AG10803 (cell line): ENCODE results near the gene TOX3.

Source experiments
- DNase-seq: peaks from one replicate; pipeline ENCODE4 v3.0.0; 2010; ENCODE audit warnings: low read depth
- H3K4me3 ChIP-seq: 2 replicates; pipeline ENCODE4 v1.5.1; 2011; ENCODE audit warnings: mild to moderate bottlenecking, low read length, control low read depth
- CTCF ChIP-seq: conservative IDR thresholded peaks from 2 replicates; pipeline ENCODE4 v1.5.1; 2011; ENCODE audit warnings: mild to moderate bottlenecking, low read length, control low read depth, inconsistent platforms

Gene TOX3

DNA sequence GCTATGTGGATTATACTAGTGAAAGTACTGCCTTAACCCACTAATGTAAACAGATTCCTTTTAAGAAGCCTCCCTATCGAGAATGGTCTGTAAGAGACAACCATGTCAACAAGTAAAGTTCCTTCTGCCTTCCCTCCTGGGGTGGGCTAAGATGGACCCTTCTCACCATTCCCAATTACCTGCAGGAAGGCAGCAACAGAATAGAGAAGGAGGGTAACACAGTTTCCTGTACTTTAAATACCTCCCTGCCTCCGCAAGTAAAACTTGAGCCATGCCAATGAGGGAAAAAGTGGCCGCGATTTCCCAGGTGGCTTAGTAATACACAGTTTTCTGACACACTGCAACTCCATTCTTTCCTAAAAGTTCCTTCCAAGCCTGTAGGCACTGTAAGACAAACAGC lies 45.2 kb downstream of the TOX3 start:
- H3K4me3 ChIP-seq = no peak overlapping the region
- TF ChIP-seq CTCF = no peak
- DNase-seq = no peak

DNA sequence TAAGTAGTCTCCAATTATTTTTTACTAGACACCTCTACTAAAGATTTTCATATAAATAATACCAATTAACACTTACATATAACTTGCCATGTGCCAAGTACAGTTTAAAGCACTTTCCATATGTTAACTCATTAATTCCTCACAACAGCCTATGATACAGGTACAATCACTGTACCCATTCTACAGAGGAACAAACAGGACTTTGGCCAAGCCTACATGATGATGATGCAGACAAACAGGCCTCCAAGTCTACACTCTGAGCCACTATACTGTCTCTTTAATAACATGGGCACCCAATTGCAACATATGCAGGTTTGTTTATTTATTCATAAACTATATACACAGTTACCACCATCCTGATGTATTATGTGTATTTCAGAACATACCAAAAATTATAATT lies 46.0 kb downstream of the TOX3 start:
- DNase-seq = no peak
- H3K4me3 ChIP-seq = no peak overlapping the region
- TF ChIP-seq CTCF = no peak

DNA sequence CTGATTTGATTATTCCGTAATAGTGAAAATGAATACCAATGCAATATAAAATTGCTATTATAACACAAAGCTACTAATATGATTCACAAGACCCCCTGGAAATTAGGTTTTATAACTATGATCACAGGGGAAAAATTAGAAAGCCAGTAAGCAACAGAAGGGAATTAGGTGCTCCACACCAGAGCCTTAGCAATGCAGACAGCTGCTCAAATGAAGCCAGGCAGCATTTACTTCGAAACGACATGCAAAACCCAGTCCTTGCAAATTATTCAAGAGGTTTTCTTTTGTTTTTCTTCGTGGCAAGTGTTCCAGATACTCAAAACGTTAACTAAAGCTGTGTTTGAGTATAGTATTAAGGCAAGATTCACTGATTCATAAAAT lies 47.9 kb downstream of the TOX3 start:
- no peak overlapping the region for H3K4me3 ChIP-seq
- no peak for DNase-seq
- TF ChIP-seq CTCF = no peak

GRCh38 chr16:52498328-52499059 lies 48.4 kb downstream of the TOX3 start:
- no peak for DNase-seq
- no peak for TF ChIP-seq CTCF
- no peak overlapping the region for H3K4me3 ChIP-seq

DNA sequence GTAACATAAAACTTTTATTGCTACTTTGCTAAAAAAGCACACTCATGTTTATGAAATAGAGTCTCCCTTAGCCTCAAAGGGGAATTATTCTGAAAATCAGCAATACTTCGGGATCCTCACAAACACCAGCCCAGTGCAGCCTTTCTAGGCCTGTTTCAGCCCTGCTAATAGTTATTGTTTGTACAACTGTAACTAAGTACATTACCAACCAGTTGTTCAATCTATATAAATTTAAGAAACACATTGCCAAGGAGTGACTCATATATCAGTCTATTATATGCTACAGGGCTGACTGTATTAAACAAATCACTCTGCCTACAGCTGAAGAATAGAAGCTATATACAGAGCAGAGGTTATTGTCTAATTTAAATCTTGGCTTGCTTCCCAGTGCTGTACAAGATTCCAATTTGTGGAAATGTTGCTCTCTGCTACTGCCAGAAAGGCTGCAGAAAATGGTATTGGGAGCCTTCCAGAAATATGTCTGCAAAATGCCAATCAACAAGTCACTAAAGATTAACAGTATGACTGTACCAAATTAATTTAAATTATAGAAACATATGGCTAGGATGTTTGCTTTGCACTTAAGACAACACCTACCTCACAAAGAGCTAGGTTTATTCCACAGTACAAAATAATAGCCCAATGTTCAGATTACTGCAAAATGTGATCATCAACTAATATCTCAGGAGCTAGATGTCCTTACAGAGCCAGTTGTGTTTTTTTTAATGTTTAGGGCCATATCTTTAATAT lies 49.7 kb downstream of the TOX3 start:
- DNase-seq = no peak
- TF ChIP-seq CTCF = no peak
- H3K4me3 ChIP-seq = no peak overlapping the region

- no peak for TF ChIP-seq CTCF
- no peak for DNase-seq
- no peak overlapping the region for H3K4me3 ChIP-seq
These were observed 50.7 kb downstream of the TOX3 start for GRCh38 chr16:52496051-52496876.
